Neural progenitor cell (in vitro differentiated cells): ENCODE measurements around the gene ARL4C.

Experiments used
- EZH2 ChIP-seq: fragments of 200-600 bp; sonication (generic); IDR thresholded peaks from 2 replicates; pipeline ENCODE4 v1.6.1; 2017; ENCODE audit warnings: antibody characterized with exemption, mild to moderate bottlenecking, moderate library complexity
- EZH2phosphoT487 ChIP-seq: fragments of 200-600 bp; sonication (generic); IDR thresholded peaks from 2 replicates; pipeline ENCODE4 v1.6.1; 2017; ENCODE audit warnings: antibody characterized with exemption
- TF ChIP-seq, protein P1 (sequence below): fragments of 200-600 bp; sonication (generic); IDR thresholded peaks from 2 replicates; pipeline ENCODE4 v1.5.1; 2017; ENCODE audit warnings: antibody characterized with exemption, mild to moderate bottlenecking

DNA sequence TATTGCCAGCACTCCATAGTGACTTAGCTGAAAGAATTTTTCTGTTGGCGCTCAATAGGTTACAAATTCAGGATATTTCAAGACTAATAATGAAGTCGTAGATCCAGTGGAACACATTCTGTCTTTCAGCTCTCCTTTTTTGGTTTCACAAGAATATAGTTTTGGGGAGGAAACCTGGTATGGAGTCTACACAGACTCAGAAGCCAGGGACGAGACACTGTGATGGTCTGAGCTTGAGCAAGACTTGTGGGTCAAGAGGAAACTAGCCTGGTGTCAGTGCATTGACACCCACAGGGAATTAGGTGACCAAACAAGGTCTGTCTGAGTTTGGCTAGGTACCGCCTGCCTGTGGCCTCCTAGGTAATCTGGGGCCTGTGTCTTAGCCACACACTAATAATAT is 26.9 kb downstream of the ARL4C start:
- TF ChIP-seq, protein P1, sequence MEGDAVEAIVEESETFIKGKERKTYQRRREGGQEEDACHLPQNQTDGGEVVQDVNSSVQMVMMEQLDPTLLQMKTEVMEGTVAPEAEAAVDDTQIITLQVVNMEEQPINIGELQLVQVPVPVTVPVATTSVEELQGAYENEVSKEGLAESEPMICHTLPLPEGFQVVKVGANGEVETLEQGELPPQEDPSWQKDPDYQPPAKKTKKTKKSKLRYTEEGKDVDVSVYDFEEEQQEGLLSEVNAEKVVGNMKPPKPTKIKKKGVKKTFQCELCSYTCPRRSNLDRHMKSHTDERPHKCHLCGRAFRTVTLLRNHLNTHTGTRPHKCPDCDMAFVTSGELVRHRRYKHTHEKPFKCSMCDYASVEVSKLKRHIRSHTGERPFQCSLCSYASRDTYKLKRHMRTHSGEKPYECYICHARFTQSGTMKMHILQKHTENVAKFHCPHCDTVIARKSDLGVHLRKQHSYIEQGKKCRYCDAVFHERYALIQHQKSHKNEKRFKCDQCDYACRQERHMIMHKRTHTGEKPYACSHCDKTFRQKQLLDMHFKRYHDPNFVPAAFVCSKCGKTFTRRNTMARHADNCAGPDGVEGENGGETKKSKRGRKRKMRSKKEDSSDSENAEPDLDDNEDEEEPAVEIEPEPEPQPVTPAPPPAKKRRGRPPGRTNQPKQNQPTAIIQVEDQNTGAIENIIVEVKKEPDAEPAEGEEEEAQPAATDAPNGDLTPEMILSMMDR = no peak
- TF ChIP-seq EZH2phosphoT487 = no peak
- no peak for TF ChIP-seq EZH2
